Activated CD4-positive, CD25-positive, alpha-beta regulatory T cell treated with anti-CD3 and anti-CD28 coated beads, Interleukin-2, amount 50 U/mL, for 24 hours (primary cell): ENCODE data around the gene GALK1.
A peak's percentile ranks its signal among the peaks of the same experiment; 100 is the strongest.
"Not testable (repeated sequence)": the region's sequence is repeated elsewhere in the genome, so short reads cannot be mapped to it uniquely, and the experiment has no call there.

Experiments
- ATAC-seq, 2 donors: fragments of 150-1000 bp; cut with Tn5 transposase; one replicate each; pipeline ENCODE4 v1.10.0; 2021; ENCODE audit warnings: mild to moderate bottlenecking in 1 of 2, moderate library complexity in 1 of 2

GALK1 gene

GRCh38 chr17:75763613-75764416, 1.2 kb downstream of the GALK1 start:
- ATAC-seq, result no peak

GRCh38 chr17:75763269-75763607, 1.8 kb downstream of the GALK1 start:
- no peak for ATAC-seq

GRCh38 chr17:75762513-75763268, 2.3 kb downstream of the GALK1 start:
- no peak for ATAC-seq

GRCh38 chr17:75759978-75760640, 4.9 kb downstream of the GALK1 start:
- not testable (repeated sequence) for ATAC-seq

- ATAC-seq, result no peak
Observed at GRCh38 chr17:75759457-75759856, 5.5 kb downstream of the GALK1 start.

GRCh38 chr17:75758131-75758905, 6.7 kb downstream of the GALK1 start:
- ATAC-seq, result no peak

GRCh38 chr17:75757086-75757681, 7.8 kb downstream of the GALK1 start:
- no peak for ATAC-seq

GRCh38 chr17:75756451-75757085, 8.4 kb downstream of the GALK1 start:
- ATAC-seq, result no peak

GRCh38 chr17:75755990-75756389, 9.0 kb downstream of the GALK1 start:
- no peak for ATAC-seq

GRCh38 chr17:75755205-75755901, 9.6 kb downstream of the GALK1 start:
- no peak for ATAC-seq

- no peak for ATAC-seq
Observed at GRCh38 chr17:75754378-75755204, 10.4 kb downstream of the GALK1 start.

GRCh38 chr17:75753514-75754377, 11.2 kb downstream of the GALK1 start:
- peak; percentile 86 to 87 for ATAC-seq

GRCh38 chr17:75752802-75753513, 12.0 kb downstream of the GALK1 start:
- ATAC-seq, result no peak

GRCh38 chr17:75752405-75752709, 12.6 kb downstream of the GALK1 start:
- no peak for ATAC-seq

GRCh38 chr17:75751676-75752404, 13.2 kb downstream of the GALK1 start:
- ATAC-seq, result no peak

GRCh38 chr17:75750661-75751423, 14.2 kb downstream of the GALK1 start:
- no peak for ATAC-seq
